Activated T-cell treated with anti-CD3 and anti-CD28 coated beads for 48 hours (primary cell): ENCODE data around the gene PAK3.

Experiments used
- DNase-seq: peaks from one replicate; pipeline ENCODE4 v3.0.0-alpha.2; 2020; ENCODE audit warnings: low read depth

Gene PAK3

DNA sequence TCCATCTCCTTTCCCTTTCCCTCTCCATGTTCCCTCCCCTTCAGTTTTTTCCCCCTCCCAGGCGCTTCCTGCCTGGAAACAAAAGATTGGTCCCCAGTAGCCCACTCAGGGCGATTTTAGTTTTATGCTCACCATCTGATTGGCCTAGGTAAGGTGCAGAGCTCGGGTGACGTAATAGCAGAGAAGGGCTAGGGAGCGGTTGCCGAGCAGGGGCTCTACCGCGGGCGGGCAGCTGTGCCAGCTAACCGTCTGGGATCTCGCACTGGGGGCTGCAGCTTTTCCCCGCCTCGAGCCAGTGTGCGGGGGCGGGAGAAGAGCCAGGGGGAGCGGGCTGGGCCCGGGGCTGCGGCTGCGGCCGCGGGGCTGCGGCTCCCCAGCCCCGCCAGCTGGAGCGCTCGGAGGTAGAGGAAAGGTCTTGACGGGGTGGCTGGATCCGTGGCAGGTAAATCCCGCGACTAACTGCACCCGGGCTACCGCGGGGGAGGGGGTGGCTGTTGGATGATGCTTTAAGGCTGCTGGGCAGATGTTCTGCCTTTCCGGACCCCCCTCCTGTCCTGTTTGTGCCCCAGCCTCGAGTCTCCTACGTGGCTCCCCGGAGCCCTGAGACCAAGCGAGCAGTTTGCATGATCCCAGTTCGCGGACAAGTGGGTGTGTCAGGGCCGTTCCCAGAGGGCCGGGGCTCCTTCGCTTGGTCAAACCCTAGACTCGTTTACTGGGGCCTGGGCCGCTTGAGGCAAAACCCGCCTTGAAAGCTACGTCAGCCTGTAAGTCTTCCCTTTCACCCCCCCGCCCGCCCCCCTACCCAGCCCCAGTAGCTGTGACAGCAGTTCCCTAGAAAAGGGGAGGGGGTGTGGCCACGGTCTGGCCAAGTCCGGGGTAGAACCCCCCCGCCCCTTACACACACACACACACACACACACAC is at the start of gene PAK3:
PAK3 (plus strand) TSS at position 218 of the 922 bp plus-strand sequence. CDS start 26,913 bp downstream, outside the sequence.
- DNase-seq = no peak

DNA sequence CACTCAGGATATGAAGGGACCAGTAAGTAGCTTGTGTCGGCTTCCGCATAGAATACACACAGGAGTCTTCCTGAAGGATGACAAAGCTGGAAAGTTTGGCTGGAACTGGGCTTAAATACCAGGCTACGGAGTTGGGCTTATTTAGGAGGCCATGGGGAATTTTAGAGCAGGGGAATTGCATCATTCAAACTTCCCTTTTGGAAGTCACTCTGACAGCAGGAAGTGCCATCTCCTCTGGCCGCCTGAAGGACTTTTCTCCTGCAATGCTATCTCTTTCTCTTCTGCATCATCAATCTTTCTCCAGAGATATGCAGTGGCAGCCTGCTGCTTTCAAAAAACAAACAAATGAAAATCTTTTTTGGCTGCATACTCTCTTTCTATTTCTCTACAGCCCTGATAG is 48.4 kb upstream of the PAK3 start:
- DNase-seq = no peak

DNA sequence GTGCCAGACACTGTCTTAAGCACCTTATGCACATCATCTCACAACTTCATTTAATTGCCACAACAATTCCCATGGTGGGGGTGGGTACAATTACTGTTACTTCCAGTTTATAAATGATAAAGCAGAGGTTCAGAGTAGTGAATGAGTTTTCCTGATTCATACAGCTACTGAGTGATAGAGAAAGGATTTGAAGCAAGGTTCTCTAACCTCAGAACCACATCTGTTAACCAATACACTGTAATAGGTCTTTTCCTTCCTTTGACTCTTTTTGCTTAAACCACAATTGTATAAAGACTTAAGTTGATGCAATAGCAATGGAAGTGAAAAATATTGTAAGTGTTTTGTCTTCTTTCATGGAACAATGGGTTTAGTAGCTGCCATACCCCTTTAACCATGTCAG is 43.5 kb upstream of the PAK3 start:
- DNase-seq = no peak

DNA sequence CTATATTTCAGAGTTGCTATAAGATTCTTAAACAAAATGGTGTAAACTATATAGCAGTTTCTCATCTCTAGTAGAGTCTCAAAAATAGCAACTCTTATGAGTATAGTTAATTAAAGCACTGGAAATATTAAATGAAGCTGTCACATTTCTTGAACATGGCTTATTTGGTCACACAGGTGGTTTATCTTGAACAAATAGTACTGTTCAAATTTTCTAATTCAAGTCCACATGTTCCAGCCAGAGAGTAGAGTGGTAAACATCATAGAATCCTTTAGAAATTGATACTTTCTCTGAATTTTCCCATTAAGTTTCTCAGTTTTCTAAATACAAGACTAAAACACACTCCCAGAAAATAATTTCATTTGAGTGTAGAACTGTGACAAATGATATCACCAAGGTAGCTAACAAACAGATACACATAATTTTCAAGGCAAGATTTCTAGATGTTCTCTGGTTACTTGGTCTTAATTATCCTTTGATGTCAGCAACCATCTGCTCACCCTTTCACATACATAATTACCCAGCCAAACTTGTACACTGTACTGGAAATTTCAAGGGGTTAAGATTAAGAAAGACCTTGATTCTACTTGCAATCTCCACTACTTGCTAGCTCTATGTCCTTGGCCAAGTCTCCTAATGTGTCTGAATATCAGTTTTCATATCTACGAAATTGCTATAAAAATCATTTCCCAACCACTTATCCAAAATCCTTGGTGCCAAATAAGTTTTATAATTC is 24.3 kb upstream of the PAK3 start:
- no peak for DNase-seq

DNA sequence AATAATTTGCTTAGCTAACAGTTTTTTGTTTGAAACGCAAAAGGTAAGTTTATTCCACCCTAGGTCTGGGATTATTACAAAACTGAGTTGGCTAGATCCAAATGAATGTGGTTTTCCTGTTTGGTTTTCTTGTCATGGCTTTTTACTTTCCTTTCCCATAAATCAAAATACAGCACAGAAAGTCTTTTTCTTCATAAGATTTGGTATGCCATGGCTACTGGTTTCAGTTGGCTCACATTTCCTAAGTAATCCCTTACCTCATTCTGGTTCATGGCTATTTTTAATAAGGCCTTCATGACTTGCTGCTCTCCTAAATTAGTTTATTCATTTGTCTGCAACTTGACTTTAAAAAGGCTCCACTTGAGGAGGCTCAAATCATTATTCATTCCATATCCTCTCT is 12.9 kb upstream of the PAK3 start:
- DNase-seq = no peak

DNA sequence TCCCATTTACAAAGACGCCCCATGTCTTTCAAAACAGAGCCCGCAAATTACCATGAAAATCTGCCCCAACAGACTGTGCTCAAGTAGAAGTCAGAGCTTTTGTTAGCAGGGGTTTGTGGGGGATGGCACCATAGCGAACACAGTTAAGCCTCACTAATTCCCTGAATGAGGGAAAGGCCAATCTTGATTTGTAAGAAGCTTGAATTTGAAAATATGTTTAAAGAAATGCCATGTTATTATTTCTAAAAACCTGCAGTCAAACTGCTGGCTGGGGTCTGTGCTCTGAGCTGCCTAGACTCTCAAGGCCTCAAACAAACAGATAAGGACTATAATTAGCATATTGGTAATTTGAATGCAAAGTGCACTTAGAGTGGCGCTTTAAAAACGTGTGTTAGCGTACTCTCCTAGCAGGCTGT is 9.4 kb upstream of the PAK3 start:
- no peak for DNase-seq

DNA sequence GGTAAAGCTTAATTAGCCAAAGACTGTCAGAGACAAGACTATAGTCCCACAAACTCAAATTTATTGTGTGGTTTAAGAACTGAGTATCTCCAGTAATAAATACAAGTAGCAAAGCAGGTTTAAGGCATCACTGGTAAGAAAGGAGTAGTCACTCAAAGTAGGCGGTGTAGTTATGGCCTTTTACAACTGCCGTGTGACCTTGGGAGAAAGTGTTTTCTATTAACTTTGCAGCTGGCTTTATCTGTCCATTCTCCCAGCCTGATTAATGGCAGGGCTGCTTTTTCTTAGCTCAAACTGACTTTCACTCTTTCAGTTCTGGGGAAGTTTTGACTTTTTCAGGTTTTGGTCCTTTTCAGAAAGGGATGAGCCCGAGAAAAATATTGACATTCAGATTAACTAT is 7.4 kb upstream of the PAK3 start:
- no peak for DNase-seq

DNA sequence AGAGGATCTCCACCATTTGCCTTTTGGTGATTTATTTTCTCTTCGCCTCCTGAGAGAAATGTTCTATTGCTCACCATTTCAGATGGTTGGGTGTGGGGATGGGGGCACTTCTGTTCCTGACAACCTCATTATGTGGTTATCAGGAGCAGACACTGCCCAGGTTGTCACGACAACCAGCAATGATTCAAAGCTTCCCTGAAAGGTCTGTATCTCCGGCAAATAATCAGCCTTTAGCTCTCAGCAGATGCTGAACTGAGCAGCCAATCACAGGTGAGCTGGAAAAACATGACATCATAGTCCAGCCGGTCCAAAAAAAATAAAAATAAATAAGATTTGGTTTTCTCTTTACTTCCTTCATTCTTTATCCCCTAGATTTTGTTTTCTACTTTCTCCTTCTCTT is 5.5 kb upstream of the PAK3 start:
- no peak for DNase-seq

DNA sequence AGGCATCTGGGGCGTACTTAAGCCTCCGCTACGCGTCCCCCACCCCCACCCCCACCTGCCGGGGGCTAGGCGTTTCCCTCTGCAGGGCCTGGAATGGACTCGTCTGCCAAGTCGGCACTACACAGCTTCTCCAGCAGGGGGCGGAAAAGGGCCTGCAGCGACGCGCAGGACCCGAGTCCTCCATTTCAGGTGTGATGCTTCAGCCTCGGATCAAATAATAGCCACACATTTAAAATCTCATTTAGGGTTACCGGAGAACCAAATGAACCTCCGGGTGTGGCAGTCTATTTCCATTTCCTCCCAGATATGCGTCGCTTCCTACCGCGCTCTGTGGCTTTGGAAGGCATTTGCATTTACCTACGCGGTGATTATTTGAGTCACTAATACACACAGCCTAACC is 2.9 kb downstream of the PAK3 start:
- DNase-seq = peak; percentile 42

DNA sequence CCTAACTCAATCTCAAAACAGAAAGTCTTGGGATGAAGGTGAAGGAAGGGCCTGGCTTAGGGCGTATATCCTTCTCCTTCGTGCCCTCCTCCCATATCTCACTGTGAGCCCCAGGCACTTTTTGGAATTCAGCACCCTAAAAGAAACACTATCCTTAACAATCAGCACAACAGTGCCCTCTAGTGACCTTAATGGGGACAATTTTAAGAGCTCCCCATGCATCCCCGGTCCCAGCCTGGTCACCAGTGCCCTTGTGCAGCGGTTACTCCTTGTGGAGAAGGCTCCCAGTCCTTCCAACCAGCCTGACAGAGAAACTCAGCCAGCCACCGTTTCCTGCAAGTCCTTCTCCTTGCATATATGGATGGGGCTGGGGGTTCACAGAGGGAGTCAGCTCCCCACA is 4.2 kb downstream of the PAK3 start:
- DNase-seq = no peak

DNA sequence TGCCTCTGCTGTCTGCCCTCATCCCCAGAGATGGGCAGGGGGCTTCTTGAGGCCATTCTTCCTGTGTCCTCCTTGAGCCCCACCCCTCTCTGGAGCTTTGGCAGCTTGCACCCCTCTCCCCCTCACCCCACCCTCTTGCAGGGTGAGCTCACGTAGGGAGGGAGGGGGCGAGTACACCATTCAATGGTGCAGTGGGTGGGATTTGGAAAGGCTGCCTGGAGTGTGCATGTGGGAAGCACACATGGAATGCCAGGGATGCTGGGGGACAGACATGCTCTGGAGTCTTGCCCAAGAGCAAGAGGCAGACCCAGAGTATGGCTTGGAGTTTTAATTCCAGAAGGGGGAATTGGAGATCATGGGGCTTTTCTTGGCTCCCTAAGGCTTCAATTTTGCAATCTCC is 5.6 kb downstream of the PAK3 start:
- DNase-seq = no peak

DNA sequence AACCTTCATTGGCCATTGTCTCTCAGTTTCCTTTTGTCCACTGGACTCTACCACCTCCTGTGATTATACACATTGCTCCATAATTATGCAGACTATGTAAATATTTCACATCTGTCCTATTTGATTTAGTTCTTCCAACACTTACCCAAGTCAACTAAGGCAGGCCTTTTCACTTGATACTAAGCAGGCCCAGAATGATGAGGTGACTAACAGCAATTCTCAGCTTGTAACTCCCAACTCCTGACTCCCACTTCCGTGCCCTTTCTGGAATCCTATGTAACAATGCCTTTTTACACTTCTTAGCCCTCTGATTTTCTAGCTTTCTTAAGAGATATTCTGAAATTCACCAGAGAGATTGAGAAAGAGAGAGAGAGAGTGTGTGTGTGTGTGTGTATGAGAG is 6.6 kb downstream of the PAK3 start:
- no peak for DNase-seq

DNA sequence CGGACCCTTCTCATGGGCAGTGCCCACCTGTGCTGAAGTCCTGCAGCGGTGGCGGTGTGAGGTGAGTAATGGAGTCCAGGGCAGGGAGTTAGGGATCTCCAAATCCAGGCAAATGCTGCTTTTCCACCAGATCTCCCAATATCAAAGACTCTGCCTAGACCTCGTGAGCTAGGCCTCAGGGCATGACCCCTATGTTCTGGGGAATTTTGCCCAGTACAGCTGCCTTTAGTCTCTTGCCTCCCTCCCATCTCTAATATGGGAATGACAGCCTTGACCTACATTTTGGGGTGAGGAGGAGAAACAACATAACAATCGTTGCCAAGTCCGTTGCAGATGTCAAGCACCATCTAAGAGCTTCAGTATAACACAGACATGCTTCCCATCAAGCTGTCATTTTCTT is 7.3 kb downstream of the PAK3 start:
- DNase-seq = no peak

DNA sequence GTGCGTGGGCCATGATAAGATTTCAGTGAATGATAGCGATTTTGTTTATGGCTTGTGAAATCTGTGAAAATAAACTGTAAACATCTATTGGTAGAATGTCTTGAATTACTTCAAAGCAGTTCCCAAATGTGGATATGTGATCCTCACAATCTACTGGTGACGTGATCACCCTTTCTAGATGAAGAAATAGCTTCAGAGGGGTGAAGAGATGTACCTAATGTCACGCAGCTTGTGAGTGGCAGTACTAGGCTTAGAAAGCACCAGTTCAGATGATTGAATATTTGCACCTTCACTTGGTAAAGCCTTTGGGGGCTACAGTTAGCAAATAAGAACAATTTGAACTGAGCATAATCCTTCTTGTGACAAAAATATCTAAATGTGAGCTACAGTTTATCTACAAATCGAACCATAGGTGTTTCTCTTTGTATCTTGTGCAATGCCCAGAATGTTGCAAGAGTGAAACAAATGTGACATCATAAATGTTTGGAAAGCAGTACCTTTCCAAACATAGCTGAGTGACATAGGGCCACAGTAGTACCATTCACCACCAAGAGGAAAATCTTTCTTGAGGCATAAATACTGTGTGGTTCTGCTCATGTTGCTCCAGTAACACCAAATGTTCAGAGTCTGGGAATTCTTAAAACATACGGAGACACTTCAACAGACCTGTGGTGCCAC is 14.2 kb downstream of the PAK3 start:
- DNase-seq = no peak

DNA sequence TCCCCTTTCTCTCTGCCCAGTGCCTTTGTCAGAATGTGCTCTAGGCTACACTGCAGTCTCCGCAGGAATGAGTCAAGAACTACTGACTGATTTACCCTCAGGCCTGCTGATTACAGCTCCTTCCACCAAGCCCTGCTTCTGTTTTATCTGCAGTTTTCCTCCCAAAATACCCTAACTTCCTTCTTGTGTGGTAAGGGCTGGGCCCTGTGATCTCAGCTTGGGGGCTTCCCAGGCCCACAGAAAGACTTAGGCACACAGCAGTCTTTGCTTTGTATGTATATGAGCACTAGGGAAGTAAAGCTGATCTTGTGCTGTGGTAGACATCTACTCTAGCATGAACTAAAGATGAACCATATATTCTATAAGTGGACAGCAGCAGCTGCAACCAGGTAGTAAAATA is 18.8 kb downstream of the PAK3 start:
- DNase-seq = no peak

DNA sequence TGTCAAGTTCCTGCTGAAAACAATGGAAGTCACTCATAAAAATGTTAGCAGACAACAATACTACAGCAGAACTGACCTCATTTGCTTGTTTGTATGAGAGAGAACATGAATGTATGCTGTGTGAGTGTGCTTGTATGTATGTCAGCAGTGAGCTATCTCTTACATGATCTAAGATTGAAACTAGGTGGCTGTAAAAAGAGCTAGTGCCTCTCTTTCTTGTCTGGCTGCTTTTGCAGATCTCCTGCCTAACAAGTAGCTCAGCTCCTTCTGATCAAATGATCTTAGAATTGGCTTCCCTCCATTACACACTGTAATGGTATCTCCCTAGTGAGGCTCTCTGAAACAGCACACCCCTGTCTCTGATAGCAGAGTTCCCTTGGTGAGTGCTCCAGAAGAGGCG is 20.7 kb downstream of the PAK3 start:
- DNase-seq = no peak

DNA sequence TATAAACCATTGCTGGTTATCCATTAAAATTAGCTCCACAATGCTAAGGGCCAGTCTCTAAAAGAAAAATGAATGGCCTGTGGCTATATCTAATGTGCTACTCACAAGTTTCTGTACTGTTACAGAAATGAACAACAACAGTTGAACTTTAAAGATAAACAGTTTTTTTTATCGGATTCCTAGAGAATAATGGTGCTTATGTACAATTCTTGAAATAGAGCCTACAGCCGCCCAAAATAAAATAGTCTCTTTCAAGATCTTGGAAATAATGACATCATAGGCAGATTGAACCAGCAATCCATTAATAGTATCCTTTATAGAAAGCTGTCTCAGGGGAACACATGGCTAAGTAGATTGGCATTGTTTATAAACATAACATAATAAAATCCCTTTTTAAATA is 23.4 kb downstream of the PAK3 start:
- DNase-seq = no peak

DNA sequence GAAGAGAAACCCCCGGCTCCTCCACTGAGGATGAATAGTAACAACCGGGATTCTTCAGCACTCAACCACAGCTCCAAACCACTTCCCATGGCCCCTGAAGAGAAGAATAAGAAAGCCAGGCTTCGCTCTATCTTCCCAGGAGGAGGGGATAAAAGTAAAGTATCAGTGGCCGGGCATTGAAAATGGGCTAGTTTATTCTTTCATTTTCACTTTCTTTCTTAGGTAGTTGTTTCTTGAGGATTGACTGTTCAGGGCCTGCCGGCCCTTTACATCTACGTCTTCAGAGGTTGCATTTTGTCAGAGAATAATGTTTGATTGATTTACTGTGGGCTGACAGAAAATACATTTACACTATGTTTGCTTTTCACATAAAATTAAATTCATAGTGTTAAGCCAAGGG is 27.1 kb downstream of the PAK3 start:
- no peak for DNase-seq

DNA sequence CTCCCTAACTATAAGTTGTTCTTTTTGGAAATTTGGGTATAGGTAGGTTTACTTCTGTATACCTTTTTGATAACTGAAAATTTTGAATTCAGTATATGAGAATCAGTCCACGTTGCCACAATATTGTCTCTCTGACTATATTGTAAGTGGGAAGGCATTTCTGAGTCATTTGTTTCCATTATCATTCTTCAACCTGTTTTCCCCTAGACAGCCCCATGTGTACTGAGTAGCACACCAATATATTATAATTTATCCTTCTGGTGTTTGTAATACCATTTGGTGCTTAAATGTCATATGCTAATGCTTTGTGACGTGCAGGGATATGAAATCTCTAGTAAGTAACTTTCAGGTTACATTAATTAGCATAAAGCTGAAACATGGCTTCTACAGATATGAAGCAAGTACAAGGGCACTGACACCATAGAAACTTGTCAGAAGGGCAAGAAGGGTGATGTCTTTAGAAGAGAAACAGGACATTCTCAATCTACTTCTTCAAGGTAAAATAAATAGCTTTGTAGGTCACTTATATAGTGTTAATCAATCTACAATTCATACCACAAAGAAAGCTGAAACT is 27.7 kb downstream of the PAK3 start:
- DNase-seq = no peak

DNA sequence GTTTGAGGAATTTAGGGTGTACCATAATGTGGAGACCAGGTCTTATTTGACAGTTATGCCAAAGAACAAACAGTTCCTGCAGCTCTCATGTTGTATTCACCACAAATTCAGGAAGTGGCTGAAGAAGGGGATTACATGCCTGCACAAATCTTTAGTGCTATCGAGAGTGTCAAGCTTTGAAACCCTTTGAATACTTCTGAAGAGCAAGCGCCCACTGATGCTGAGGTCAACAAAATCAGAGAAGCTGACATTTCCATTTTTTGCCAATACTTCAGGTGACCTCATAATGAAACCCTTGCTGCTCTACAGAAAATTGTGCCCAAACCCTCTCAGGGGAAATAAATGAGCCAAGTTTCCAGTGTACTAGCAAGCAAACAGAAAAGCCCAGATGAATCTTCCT is 28.4 kb downstream of the PAK3 start:
- no peak for DNase-seq

DNA sequence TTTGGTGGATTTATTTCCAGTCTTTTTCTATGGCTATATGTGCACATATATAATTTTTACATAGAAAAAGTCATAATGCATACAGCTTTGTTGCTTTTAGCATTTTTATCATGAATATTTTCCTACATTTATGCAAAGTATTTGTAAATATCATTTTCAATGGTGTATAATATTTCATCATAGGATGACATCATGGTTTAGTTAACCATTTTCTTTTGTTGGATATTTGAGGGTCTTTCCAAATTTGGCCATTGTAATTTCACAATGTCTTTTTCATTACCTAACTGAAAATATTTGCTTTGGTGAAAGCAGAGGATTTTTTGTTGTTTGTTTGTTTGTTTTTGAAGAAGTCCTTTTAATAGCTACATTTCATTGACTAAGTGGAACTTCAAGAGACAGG is 31.0 kb downstream of the PAK3 start:
- DNase-seq = no peak

DNA sequence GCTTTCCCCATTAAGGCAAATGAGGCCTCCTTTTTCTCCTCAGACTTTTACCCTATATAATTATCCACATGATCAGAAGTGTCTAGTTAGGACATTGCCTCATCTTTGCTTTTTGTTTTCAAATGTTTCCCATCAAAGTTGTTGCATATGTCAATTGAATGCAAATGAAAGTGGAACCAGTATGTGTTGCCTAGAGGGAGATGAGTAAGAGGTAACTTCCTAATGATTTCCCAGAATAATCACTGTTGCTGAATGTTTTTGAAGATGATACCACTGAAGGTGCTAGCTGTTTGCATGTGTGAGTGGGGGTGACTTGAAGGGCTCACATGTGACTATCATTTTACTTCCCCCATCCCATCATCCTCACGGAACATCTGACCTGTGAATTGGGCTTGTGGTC is 33.9 kb downstream of the PAK3 start:
- no peak for DNase-seq

DNA sequence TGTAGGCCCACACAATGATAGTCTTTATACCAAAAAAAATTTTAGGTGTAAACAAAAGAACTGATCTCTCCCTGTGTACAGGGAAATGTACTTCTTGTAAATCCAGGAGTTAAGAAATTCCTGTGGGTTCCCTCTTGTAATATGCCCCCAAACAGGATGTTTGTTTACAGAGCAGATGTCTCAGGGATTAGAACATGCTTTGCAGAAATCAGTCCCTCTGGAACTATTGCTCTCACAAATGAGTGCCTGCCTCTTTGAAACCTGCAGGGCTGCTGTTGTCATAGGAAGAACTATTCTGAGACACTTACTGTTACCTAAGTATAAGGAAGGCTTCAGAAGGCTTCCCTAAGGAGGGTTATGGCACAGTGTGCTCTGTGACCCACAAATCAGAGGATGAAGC is 35.6 kb downstream of the PAK3 start:
- no peak for DNase-seq
